Measurements from ENCODE around the gene FLYWCH1.

Gene FLYWCH1

DNA sequence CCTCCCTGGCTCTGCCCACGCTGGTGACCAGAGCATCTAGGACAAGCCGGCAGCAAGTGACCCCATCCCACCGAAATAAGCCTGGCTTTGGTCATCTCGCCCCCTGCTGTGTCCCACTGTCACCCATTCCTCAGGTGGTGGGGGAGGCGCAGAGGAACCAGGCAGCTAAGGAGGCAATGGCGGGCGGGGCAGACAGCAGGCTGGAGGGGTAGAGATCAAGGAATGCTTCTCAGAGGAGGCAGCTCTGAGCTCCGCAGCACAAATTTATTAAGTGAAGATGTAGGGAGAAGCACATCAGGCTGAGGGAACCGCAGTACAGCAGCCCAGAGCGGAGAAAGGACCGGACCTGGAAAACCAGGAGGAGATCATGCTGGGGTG lies 44.8 kb downstream of the FLYWCH1 start:
- TF ChIP-seq FOXP2 (optimal IDR thresholded peaks at IDR 0.05; ENCODE audit: borderline replicate concordance, extremely low read depth, extremely low read length, insufficient read depth) (no peak), SIN3A (IDR thresholded peaks at IDR 0.05; ENCODE audit: borderline replicate concordance, insufficient read depth, low read length) (no peak), TAF1 (IDR thresholded peaks at IDR 0.05; ENCODE audit: borderline replicate concordance, insufficient read depth, low read length) (no peak), REST (IDR thresholded peaks at IDR 0.05; ENCODE audit: insufficient read depth in 1 of 2, low read depth in 2 of 2, low read length in 2 of 2) (no peak), POLR2AphosphoS5 (IDR thresholded peaks at IDR 0.05; ENCODE audit: low read depth, low read length) (no peak)

GRCh38 chr16:2959206-2959605 lies 47.5 kb downstream of the FLYWCH1 start:
- TF ChIP-seq POLR2AphosphoS5 (IDR thresholded peaks at IDR 0.05; ENCODE audit: low read depth, low read length) (no peak), SIN3A (IDR thresholded peaks at IDR 0.05; ENCODE audit: borderline replicate concordance, insufficient read depth, low read length) (no peak), REST (IDR thresholded peaks at IDR 0.05; ENCODE audit: insufficient read depth in 1 of 2, low read depth in 2 of 2, low read length in 2 of 2) (no peak), TAF1 (IDR thresholded peaks at IDR 0.05; ENCODE audit: borderline replicate concordance, insufficient read depth, low read length) (no peak), FOXP2 (optimal IDR thresholded peaks at IDR 0.05; ENCODE audit: borderline replicate concordance, extremely low read depth, extremely low read length, insufficient read depth) (no peak)

DNA sequence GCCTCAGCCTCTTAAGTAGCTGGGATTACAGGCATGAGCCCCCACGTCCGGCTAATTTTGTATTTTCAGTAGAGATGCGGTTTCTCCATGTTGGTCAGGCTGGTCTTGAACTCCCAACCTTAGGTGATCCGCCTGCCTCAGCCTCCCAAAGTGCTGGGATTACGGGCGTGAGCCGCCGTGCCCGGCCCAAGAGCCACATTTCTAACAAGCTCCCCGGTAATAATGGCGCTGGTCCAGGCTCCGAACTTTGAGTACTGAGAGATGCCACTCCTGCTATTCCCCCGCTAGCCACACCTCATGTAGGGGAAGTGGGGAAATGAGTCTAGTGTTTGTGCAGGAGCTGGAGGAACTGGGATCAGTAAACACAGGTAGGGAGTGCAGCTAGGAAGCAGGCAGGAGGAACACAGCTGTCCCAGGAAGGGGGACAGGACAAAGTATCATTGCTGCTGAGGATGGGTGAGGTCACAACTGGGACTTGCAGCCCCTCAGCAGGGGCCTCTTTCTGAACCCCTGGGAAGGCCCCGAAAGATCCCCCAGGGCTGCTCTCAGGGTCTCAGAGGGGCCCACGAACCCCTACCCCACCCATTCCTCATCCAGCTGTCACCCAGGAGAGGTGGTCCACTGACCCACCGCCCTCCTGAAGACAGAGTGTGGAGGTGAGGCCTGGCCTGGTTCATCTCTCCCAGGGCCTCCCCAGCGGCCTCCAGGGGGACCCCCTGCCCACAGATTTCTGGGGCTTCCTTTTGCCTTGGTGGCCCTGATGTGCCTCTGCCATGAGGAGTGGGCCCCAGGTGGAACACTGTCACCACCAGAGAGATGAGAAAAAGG lies 48.7 kb downstream of the FLYWCH1 start:
- TF ChIP-seq POLR2AphosphoS5 (IDR thresholded peaks at IDR 0.05; ENCODE audit: low read depth, low read length) (no peak), TAF1 (IDR thresholded peaks at IDR 0.05; ENCODE audit: borderline replicate concordance, insufficient read depth, low read length) (no peak), SIN3A (IDR thresholded peaks at IDR 0.05; ENCODE audit: borderline replicate concordance, insufficient read depth, low read length) (no peak), REST (IDR thresholded peaks at IDR 0.05; ENCODE audit: insufficient read depth in 1 of 2, low read depth in 2 of 2, low read length in 2 of 2) (no peak)

GRCh38 chr16:2962334-2963073 lies 50.8 kb downstream of the FLYWCH1 start:
- TF ChIP-seq REST (IDR thresholded peaks at IDR 0.05; ENCODE audit: insufficient read depth in 1 of 2, low read depth in 2 of 2, low read length in 2 of 2) = no peak
- TF ChIP-seq POLR2AphosphoS5 (IDR thresholded peaks at IDR 0.05; ENCODE audit: low read depth, low read length) = no peak
- TF ChIP-seq SIN3A (IDR thresholded peaks at IDR 0.05; ENCODE audit: borderline replicate concordance, insufficient read depth, low read length) = no peak
- no peak for TF ChIP-seq TAF1 (IDR thresholded peaks at IDR 0.05; ENCODE audit: borderline replicate concordance, insufficient read depth, low read length)
- no peak for TF ChIP-seq FOXP2 (optimal IDR thresholded peaks at IDR 0.05; ENCODE audit: borderline replicate concordance, extremely low read depth, extremely low read length, insufficient read depth)

Measured in PFSK-1 (cell line).